PFSK-1 (cell line): Measurements from ENCODE around the gene BBS10.

Source experiments
- POLR2AphosphoS5 ChIP-seq: IDR thresholded peaks from 2 replicates; pipeline ENCODE4 v1.6.1; 2012; ENCODE audit warnings: low read depth, mild to moderate bottlenecking, control low read depth, low read length, moderate library complexity
- TAF1 ChIP-seq: IDR thresholded peaks from 2 replicates; pipeline ENCODE4 v1.6.1; 2012; ENCODE audit warnings: low read length, control low read depth, borderline replicate concordance; ENCODE audit not compliant: insufficient read depth

DNA sequence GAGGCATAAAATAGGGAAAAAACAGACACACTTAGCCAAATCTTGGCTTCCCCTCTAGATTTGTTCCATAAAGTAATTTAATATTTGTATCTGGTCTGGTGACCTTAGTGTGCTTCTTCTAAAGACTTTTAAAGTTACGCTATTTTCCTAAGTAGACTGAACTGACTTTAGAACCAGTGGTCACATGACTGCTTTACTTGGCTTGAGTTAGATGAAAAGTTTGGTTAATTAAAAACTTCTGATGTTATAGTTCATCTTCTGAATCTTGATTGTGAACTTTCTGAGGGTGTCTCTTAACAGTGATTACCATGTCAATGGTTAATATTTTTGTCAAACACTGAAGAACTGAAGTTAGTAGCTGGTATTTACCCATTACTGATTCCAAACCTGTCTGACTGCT lies 2.6 kb downstream of the BBS10 start:
- TF ChIP-seq POLR2AphosphoS5: no peak
- TF ChIP-seq TAF1: no peak
